SH-SY5Y (cell line): Measurements from ENCODE around the gene NID1.

Source experiments
- GATA2 ChIP-seq: IDR thresholded peaks from 2 replicates; pipeline ENCODE4 v1.6.1; 2011; ENCODE audit warnings: mild to moderate bottlenecking, low read depth, low read length
- GATA3 ChIP-seq: IDR thresholded peaks from 2 replicates; pipeline ENCODE4 v1.6.1; 2011; ENCODE audit warnings: low read depth, mild to moderate bottlenecking, low read length, moderate library complexity

NID1 gene

DNA sequence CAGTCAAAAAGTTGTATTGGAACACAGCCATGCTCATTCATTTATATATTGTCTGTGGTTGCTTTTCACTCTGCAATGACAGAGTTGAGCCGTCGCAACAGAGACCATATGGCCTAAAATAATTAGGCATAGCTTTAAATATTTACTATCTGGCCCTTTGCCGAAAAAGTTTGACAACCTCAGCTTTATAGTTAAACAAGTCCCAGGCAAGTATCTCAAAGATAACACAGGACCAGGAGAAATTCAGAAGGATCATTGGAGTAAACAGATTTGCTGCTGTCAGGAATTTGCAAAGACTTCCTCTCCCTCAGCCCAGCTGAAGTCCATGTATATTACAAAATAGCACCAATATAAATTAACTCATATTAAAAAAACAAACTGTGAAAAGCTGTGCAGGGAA, 34.4 kb downstream of the NID1 start:
- TF ChIP-seq GATA2 (no peak), GATA3 (no peak)

GRCh38 chr1:236029428-236029940, 35.4 kb downstream of the NID1 start:
- TF ChIP-seq GATA2 (no peak), GATA3 (no peak)

DNA sequence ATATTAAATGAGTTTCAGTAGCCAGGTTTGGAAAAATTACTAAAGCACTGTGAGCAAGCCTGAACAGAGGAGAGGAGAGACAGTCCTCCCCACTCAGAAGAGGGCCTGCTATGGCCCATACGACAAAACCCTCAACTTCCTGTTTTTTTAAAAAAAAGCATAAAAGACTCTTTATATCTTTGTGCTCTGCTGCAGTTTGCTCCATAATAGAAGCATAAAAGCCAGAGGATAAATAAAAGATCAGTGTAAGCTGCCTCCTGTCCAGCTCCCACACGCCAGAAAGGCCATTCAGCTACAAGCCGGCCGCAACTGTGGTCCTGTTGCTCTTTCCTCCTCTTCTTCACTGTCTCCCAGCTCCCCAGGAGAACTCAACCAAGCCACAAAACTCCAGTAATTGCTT, 37.8 kb downstream of the NID1 start:
- no peak for TF ChIP-seq GATA3
- no peak for TF ChIP-seq GATA2

DNA sequence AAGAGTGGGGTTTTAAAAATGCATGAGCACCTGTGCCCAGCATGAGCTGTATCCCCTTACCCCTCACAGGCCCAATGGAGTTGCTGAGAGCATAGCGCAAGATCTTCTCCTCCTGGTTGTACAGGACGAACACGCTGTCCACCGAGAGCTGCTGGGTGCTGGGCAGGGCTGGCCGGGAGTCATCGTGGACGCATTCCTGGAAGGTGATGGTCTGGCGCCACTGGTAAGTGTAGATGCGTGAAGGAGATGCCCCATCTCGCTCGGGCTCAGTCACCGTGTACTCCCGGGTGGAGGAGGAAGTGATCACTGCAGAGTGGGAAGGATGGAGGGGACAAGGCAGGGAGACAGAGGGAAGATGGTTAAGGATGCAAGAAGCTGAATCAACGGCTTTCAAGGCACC, 39.1 kb downstream of the NID1 start:
- TF ChIP-seq GATA2: no peak
- no peak for TF ChIP-seq GATA3

DNA sequence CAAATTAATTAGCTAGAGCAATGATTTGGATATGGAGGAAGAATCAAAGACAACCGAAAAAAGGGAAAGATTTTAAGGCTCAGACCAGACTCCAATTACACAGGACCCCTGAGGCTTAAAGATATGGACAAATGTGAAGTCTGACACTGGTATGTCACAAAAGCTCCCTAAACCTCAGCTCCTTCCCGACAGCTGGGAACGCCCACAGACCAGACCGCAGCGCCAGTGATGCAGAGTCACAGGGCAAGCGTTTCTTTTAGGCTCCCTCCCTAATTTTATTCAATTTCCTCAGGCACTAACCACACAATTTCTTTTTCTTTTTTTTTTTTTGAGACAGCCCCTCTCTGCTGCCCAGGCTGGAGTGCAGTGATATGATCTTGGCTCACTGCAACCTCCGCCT, 40.2 kb downstream of the NID1 start:
- TF ChIP-seq GATA2 (no peak), GATA3 (no peak)

GRCh38 chr1:236023926-236024565, 40.8 kb downstream of the NID1 start:
- TF ChIP-seq GATA3 (no peak), GATA2 (no peak)

- TF ChIP-seq GATA3 (no peak), GATA2 (no peak)
These were observed 43.3 kb downstream of the NID1 start for GRCh38 chr1:236021424-236022135.

DNA sequence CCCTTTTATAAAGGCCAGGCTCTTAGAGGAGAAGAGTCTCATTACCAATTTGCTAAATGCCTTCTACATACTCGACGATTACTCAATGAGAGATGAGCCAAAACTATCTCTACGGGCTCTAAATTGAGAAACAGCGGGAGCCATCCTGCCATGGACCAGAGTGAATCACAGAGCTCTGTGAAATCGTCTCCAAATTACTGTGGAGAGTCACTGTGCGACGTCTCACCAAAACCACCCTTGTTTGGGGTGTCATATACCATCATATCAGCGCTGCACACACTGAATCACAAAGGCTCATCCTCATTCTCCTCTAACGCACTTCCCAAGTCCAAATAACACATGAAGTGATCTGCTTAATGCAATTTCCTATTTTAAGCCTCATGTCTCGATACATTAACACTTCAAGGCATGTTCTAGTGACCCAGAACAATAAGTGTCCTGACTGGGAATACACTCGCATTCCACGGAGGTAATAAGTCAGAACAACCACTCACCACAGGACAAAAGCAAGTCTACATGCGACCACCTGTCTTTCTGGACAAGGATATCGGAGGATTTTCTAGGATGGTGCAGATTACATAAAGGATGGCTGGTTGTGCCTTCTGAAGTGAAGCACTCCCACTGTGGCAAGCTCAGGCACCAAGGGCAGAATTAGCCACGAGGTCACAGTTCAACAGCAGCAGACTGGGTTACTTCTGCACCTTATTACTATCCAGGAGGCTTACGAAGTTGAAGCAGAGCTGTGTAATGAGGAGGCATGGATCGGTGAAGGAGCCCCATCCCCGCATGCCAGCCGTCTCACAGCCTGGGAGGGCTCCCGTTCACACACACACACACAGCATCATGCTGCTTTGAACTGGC, 44.3 kb downstream of the NID1 start:
- TF ChIP-seq GATA2: no peak

GRCh38 chr1:236018885-236019453, 45.9 kb downstream of the NID1 start:
- no peak for TF ChIP-seq GATA3
- no peak for TF ChIP-seq GATA2

GRCh38 chr1:236016782-236017400, 48.0 kb downstream of the NID1 start:
- TF ChIP-seq GATA3 (no peak), GATA2 (no peak)

- TF ChIP-seq GATA2 (no peak), GATA3 (no peak)
These were observed 48.8 kb downstream of the NID1 start for GRCh38 chr1:236016083-236016482.

- no peak for TF ChIP-seq GATA3
- TF ChIP-seq GATA2: no peak
These were observed 49.4 kb downstream of the NID1 start for GRCh38 chr1:236015539-236015938.

DNA sequence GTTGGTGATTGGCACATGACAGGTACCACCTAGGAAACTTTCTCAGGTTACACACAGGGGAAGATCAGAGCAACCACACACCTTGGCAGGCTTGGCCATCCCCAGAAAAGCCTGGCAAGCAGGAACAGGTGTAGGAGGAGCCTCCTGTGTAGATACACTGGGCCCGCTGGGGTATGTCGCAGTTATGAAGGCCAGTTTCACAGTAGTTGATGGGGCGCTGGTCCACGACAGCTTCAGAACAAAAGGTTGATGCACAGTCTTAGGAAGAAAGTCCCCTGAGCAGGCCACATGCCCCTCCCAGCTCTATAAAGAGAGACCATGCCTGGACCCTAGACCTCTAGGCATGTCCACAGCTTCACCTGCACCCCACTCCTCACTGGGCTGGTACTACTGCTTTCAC, 51.6 kb downstream of the NID1 start:
- TF ChIP-seq GATA3 (no peak), GATA2 (no peak)

- TF ChIP-seq GATA2 (no peak), GATA3 (no peak)
These were observed 53.2 kb downstream of the NID1 start for GRCh38 chr1:236011641-236012040.
